NCI-H1417 treated with DMSO at 0.1 percent for 48 hours (cell line): ENCODE results near the gene MAP4K4.

Experiments
- DNase-seq: peaks from one replicate; lab custom pipeline; 2025; lab: John Stamatoyannopoulos, UW

MAP4K4 gene

GRCh38 chr2:101841679-101842327 is 144.3 kb downstream of the MAP4K4 start:
- DNase-seq, result no peak

GRCh38 chr2:101842471-101842870 is 145.0 kb downstream of the MAP4K4 start:
- no peak for DNase-seq

DNA sequence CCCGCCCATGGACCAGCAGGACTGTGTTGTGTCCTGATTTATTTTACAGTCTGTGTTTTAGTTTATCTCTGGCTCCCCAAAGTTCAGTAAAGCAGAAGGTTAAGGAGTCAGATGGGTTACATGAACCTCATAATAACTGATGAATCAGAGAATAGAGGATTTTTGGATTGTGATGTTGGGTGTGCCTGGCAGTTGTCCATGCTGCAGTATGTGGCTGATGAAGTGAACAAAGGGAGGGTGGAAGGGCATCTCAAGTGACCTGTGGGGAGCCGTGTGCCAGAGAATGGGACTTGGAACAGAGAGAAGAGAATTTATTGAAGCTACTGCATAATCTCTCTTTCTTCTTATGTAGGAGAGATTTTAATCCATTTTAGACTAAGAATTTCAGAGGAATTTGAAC is 145.5 kb downstream of the MAP4K4 start:
- no peak for DNase-seq

DNA sequence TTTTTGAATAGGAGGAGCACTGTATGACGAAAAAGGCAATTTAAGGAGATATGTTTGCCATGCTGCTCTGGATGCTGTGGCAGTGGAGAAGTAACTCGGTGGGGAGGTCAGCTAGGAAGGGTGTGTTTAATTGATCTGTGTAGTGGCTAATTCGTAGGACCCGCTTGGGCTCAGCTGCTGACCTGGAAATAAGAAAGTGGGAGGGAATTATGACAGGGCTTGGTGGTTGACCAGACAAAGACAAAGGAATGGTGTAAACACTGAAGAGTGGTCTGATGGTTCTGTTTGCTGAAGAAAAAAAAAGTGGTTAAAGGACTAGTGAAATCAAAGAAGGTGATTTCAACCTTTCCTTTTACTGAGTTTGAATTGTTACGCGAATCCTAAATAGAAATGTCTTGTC is 146.0 kb downstream of the MAP4K4 start:
- DNase-seq, result no peak

- DNase-seq, result no peak
Measured at GRCh38 chr2:101844055-101844635, 146.6 kb downstream of the MAP4K4 start.

DNA sequence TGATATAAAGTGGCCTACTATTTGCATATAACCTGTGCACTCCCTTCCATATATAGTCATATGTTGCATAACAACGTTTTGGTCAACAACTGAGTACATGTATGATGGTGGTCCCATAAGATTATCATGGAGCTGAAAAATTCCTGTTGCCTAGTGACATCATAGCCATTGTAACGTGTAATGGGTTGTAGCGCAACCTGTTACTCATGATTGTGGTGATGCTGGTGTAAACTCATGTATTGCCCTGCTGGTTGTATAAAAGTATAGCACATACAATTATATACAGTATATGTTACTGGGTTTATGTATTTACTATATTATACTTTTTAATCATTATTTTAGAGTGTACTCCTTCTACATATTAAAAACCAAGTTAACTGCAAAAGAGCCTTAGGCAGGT is 149.5 kb downstream of the MAP4K4 start:
- no peak for DNase-seq

- DNase-seq, result no peak
Measured at GRCh38 chr2:101847661-101848339, 150.3 kb downstream of the MAP4K4 start.

- no peak for DNase-seq
Measured at GRCh38 chr2:101848769-101849410, 151.4 kb downstream of the MAP4K4 start.

DNA sequence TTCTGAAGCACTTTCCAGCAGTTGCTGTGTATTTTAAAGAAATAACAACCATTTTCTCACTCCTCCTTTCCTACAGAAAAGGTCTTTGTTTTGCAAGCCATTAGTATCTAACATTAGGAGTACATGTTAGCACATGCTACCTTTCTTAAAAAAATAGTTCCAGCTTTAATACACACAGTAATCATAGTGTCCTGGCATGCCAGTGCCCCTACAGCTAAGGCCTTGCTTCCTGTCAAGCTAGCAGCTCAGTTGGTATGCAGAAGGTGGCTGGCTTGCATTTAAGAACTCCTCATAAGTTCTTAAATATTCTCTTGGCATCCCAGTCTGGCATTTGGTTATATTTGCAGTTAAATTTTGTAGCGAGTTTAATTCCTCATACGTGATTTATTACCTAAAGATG is 152.9 kb downstream of the MAP4K4 start:
- DNase-seq, result no peak

DNA sequence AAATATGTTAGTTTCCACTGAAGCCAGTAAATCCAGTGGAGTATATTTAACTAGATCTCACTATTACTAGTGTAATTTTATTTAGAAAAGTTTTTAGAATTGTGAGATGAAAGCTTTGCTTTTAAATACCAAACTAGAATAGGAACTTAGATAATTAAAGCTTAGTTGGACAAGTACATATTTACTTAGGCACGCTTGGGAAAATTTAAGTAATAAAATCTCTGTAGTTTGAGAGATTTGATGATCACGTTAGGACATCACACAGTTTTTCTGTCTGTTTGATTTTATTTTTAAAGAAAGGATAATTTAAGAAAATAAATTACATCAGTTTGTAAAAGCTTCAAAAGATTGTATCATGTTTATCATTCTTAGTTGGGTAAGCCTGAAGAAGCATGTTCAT is 153.5 kb downstream of the MAP4K4 start:
- DNase-seq, result no peak

DNA sequence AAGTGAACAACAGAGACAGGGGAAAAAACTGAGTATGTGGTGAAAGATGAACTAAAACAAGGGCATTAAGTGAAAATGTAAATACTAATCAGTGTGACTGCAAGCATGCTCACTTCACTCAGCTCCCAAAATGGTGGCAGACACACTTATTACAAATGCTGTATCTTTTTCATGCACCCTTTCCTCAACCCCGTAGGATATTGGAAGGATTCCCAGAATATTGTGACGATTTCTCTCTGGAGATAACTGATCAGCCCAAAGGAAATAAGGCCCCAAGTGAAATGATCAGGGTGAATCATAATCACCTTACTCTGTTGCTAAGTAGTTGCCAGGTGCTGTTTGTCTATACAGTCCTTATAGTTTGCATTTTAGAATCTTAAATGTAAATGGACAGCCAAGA is 155.3 kb downstream of the MAP4K4 start:
- DNase-seq, result no peak

DNA sequence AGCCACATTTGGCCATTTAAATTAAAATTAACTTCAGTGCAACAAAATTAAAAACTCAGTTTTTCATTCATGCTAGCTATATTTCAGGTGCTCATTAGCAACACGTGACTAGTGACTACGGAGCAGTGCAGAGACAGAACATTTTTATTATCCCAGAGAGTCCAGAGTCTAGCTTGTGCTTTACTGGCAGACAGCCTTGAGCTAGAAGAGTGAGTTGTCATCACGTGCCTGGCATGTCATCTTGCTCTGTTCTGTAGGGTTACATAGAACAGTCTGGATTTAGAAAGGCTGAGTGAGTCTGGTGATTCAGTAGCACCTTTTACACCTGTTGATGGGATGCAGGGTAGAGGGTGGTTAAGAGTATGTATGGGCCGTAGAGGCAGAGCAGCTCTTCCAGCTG is 157.4 kb downstream of the MAP4K4 start:
- DNase-seq, result no peak

- no peak for DNase-seq
Measured at GRCh38 chr2:101855776-101856175, 158.3 kb downstream of the MAP4K4 start.

GRCh38 chr2:101858246-101858645 is 160.7 kb downstream of the MAP4K4 start:
- no peak for DNase-seq

- DNase-seq, result no peak
Measured at GRCh38 chr2:101858910-101859309, 161.4 kb downstream of the MAP4K4 start.

GRCh38 chr2:101859604-101860003 is 162.1 kb downstream of the MAP4K4 start:
- no peak for DNase-seq

DNA sequence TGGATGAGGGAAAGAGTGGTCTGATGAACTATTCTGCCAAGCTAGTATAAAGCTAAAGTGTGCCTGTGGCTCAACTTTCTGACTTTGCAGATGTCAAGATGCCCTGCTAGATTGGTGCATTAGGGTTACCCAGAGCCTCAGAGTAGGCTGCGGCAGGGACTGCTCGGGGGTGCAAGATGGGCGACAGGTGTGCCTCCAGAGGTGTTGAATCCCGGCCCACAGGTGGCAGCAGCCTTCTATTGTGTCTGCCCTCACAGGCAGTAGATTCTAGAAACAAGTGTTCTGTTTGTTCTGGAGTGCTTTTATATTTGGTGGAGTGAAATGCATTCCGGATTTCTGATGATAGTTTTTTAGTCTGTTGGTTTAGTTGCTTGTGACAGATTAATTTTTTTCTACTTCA is 162.7 kb downstream of the MAP4K4 start:
- no peak for DNase-seq

- DNase-seq, result no peak
Measured at GRCh38 chr2:101860782-101861181, 163.3 kb downstream of the MAP4K4 start.

- DNase-seq, result no peak
Measured at GRCh38 chr2:101861382-101861781, 163.9 kb downstream of the MAP4K4 start.

- DNase-seq, result no peak
Measured at GRCh38 chr2:101863534-101863933, 166.0 kb downstream of the MAP4K4 start.

DNA sequence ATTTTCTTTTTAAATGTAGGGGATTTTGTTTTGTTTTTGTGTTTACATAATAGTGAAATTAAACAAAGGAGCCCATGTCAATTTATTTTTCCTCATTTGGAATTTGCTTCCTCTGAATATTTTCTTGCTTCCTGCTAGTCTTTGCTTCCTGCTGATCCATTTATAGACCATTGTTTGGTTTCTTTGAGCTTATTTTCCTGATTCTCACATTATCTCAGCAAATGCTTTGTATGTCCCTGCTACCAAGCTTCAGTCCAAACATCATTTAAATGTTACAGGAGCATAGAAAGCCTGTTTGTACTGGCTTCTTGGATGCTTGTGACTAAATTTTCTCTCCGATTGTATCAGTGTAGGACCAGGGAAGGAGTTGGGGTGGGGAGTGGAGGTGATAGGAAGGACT is 166.9 kb downstream of the MAP4K4 start:
- DNase-seq, result no peak

DNA sequence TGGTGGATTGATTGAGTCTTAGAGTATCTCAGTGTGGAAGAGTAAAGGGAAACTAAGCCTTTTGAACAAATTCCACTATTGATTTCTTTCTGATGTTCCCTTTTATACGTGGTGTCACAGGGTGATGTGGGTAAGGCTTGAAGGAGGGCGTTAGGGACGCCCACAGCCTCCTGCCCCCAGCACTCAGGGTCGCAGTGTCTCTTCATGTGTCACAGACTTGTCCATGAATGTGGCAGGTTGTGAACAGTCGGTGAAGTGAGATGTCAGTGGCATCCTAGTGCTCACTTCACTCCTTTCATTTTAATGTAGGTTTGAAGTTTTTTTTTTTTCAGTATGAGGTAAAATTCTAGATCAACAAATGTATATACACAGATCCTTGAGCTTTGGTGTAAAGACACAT is 171.0 kb downstream of the MAP4K4 start:
- DNase-seq, result no peak

DNA sequence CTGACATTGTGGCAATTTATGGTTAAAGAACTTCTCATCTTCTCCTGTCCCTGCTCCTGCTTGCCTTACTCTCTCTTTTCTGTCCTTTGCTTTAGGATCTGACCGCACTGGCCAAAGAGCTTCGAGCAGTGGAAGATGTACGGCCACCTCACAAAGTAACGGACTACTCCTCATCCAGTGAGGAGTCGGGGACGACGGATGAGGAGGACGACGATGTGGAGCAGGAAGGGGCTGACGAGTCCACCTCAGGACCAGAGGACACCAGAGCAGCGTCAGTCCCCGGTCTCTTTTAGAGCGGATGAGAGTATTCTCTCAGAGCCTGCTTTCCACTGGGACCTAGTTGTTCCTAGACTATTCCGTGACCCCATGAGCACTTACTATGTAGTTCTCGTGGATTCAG is 172.0 kb downstream of the MAP4K4 start:
- DNase-seq, result no peak
